GM18870 (cell line): ENCODE results near the gene ATP6V1G3.
"Not testable (repeated sequence)": the region's sequence is repeated elsewhere in the genome, so short reads cannot be mapped to it uniquely, and the experiment has no call there.

Source experiments
- ATAC-seq: cut with Tn5 transposase; IDR thresholded peaks from one replicate; pipeline ENCODE4 v1.9.1; 2021; ENCODE audit warnings: moderate library complexity; ENCODE audit not compliant: unreplicated experiment

ATP6V1G3 gene

GRCh38 chr1:198498103-198498385 is 42.4 kb downstream of the ATP6V1G3 start:
- ATAC-seq, result no peak

- ATAC-seq, result no peak
Measured at GRCh38 chr1:198497326-198498102, 43.0 kb downstream of the ATP6V1G3 start.

GRCh38 chr1:198496216-198497143 is 44.0 kb downstream of the ATP6V1G3 start:
- ATAC-seq, result no peak

GRCh38 chr1:198495631-198496030 is 44.8 kb downstream of the ATP6V1G3 start:
- ATAC-seq, result no peak

- ATAC-seq, result no peak
Measured at GRCh38 chr1:198494658-198495103, 45.8 kb downstream of the ATP6V1G3 start.

GRCh38 chr1:198494139-198494538 is 46.3 kb downstream of the ATP6V1G3 start:
- ATAC-seq, result no peak

- ATAC-seq, result no peak
Measured at GRCh38 chr1:198493329-198493728, 47.2 kb downstream of the ATP6V1G3 start.

- ATAC-seq, result no peak
Measured at GRCh38 chr1:198492872-198493271, 47.6 kb downstream of the ATP6V1G3 start.

- ATAC-seq, result no peak
Measured at GRCh38 chr1:198491596-198491995, 48.9 kb downstream of the ATP6V1G3 start.

GRCh38 chr1:198491028-198491427 is 49.5 kb downstream of the ATP6V1G3 start:
- ATAC-seq, result no peak

GRCh38 chr1:198490224-198490623 is 50.3 kb downstream of the ATP6V1G3 start:
- no peak for ATAC-seq

- ATAC-seq, result no peak
Measured at GRCh38 chr1:198486903-198487302, 53.6 kb downstream of the ATP6V1G3 start.

GRCh38 chr1:198483645-198484044 is 56.8 kb downstream of the ATP6V1G3 start:
- no peak for ATAC-seq

- no peak for ATAC-seq
Measured at GRCh38 chr1:198483006-198483405, 57.5 kb downstream of the ATP6V1G3 start.

GRCh38 chr1:198481661-198482060 is 58.8 kb downstream of the ATP6V1G3 start:
- no peak for ATAC-seq

GRCh38 chr1:198480876-198481275 is 59.6 kb downstream of the ATP6V1G3 start:
- no peak for ATAC-seq

- not testable (repeated sequence) for ATAC-seq
Measured at GRCh38 chr1:198477354-198477753, 63.1 kb downstream of the ATP6V1G3 start.
